ENCODE results near the gene CEACAM7. TPM values are rescaled to one million over a fixed set of nuclear protein-coding genes. Genes with fewer than 3 reads are reported as not detected.

The CEACAM7 gene
- total and polyA plus RNA-seq, 10 of the 15 experiments (the other 5 are each of a cell fraction or from before 2014, with no cell fraction given), result not detected

GRCh38 chr19:41624515-41624914 lies 63.6 kb downstream of the CEACAM7 start:
- ATAC-seq, result no peak
- RAD21 ChIA-PET (ENCODE audit: unreplicated experiment), result no interaction called here
- Histone ChIP-seq H4K20me1 (ENCODE audit: control insufficient read depth, insufficient read depth) (no peaks in the 10 kb centered on the region), H3K4me2 (ENCODE audit: control insufficient read depth, insufficient read depth) (no peak overlapping the region), H3K4me3 (no peak overlapping the region), H3K9me3 (replicated peaks; ENCODE audit: control insufficient read depth, insufficient read depth, low read length) (no peaks in the 10 kb centered on the region), H3K79me2 (ENCODE audit: control insufficient read depth, insufficient read depth, low read length) (no peaks in the 10 kb centered on the region), H2AFZ (ENCODE audit: control insufficient read depth, low read depth, low read length) (no peak overlapping the region), H3K9ac (ENCODE audit: control insufficient read depth, insufficient read depth, low read length) (no peak overlapping the region), H3K27ac (ENCODE audit: control insufficient read depth, insufficient read depth) (no peak overlapping the region), H3K36me3 (ENCODE audit: control insufficient read depth in 2 of 2, insufficient read depth in 2 of 2, low read length in 1 of 2) (no peaks in the 10 kb centered on the region), H3K4me1 (ENCODE audit: control insufficient read depth, insufficient read depth, low read length) (no peaks in the 10 kb centered on the region), H3K27me3 (replicated peaks in 1 of 2; ENCODE audit: control insufficient read depth in 2 of 2, insufficient read depth in 2 of 2, low read length in 1 of 2) (no peaks in the 10 kb centered on the region; a peak in 3 of 4 replicates)
- SMC1A ChIA-PET (ENCODE audit: uncharacterized antibody, unreplicated experiment), result no interaction called here
- no peak for DNase-seq (ENCODE audit: low read depth, low spot score)
- CTCF ChIA-PET, result interaction anchor here (1.3 kb wide), 1 partner anchor 17 kb away, joined by 6 read pairs; no protein-coding TSS in a partner anchor
- FAIRE-seq, result no peak
- BruUV-seq (replicated peaks), result no TSS peak
- POLR2A ChIA-PET, result no interaction called here
- intact Hi-C loops (cut with micrococcal nuclease; ENCODE audit: unreplicated experiment), result no loop called here
- in situ Hi-C loops (cut with MboI), result no loop called here
- WGBS (ENCODE audit: insufficient coverage, insufficient replicate concordance, low lambda C conversion rate, missing lambda C conversion rate), result 9% methylated on average over 7 of the region's 7 CpGs
- TF ChIP-seq NFYA (IDR thresholded peaks at IDR 0.05; ENCODE audit: borderline replicate concordance, low read depth, low read length), result no peak
- no peak for TF ChIP-seq JUND (IDR thresholded peaks at IDR 0.05; ENCODE audit: low read depth, low read length)
- TF ChIP-seq PAX5 (IDR thresholded peaks at IDR 0.05; ENCODE audit: borderline replicate concordance, low read depth, low read length), result no peak
- no peak for TF ChIP-seq ZNF384 (IDR thresholded peaks at IDR 0.05; ENCODE audit: borderline replicate concordance, low read depth, low read length)
- no peak for TF ChIP-seq BMI1 (IDR thresholded peaks at IDR 0.05; ENCODE audit: borderline replicate concordance)
- no peak for TF ChIP-seq IRF3 (IDR thresholded peaks at IDR 0.05)
- no peak for TF ChIP-seq MAX (IDR thresholded peaks at IDR 0.05; ENCODE audit: low read depth, low read length)
- no peak for TF ChIP-seq POLR2A (IDR thresholded peaks at IDR 0.05; ENCODE audit: low read depth, low read length)
- TF ChIP-seq SKIL (IDR thresholded peaks at IDR 0.05; ENCODE audit: low read depth, poor library complexity, severe bottlenecking), result no peak
- no peak for TF ChIP-seq ZNF24 (IDR thresholded peaks at IDR 0.05)
- TF ChIP-seq SIX5 (IDR thresholded peaks at IDR 0.05; ENCODE audit: low read depth, low read length, severe bottlenecking), result no peak
- TF ChIP-seq SUPT20H (IDR thresholded peaks at IDR 0.05; ENCODE audit: borderline replicate concordance, control insufficient read depth, low read depth, low read length), result no peak
- TF ChIP-seq IRF5 (IDR thresholded peaks at IDR 0.05; ENCODE audit: borderline replicate concordance), result no peak
- no peak for TF ChIP-seq PML (IDR thresholded peaks at IDR 0.05; ENCODE audit: low read length)
- TF ChIP-seq KAT2A (conservative IDR thresholded peaks at IDR 0.05; ENCODE audit: control insufficient read depth, low read depth, low read length), result no peak
- TF ChIP-seq LARP7 (IDR thresholded peaks at IDR 0.05), result no peak
- TF ChIP-seq REST (IDR thresholded peaks at IDR 0.05; ENCODE audit: low read depth, low read length), result no peak
- no peak for TF ChIP-seq MEF2A (IDR thresholded peaks at IDR 0.05; ENCODE audit: insufficient read depth, low read depth, low read length)
